ENCODE results near the gene SLC6A4.

SLC6A4 gene

DNA sequence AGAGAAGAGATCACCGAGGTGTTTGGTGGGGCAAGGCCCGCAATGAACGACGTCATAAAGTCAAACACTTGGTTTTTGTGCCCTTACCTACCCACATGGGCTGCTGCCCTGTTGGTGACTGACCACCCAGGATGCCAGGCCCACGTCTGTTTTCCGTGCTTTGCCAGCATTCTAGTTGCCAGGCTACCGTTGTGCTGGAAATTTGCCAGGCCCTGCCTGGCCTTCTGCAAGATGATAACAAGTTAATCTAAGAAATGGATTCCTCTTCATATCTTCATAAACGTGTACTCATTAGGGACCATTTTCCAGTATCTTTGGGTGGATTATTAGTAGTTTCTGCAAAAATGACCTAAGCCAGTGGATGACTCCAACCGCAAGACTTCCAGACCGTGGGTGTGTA lies 35.4 kb downstream of the SLC6A4 start:
- Histone ChIP-seq H4K20me1 (ENCODE audit: insufficient read depth, low read length, poor library complexity, severe bottlenecking) (no peaks in the 10 kb centered on the region), H3K4me1 (ENCODE audit: insufficient read depth, low read length, poor library complexity, severe bottlenecking) (no peaks in the 10 kb centered on the region), H3K4me2 (ENCODE audit: low read depth, low read length, poor library complexity, severe bottlenecking) (no peak overlapping the region), H3F3A (ENCODE audit: low read depth) (no peaks in the 10 kb centered on the region), H3K79me2 (ENCODE audit: insufficient read depth, low read length) (no peaks in the 10 kb centered on the region), H3K9me2 (replicated peaks; ENCODE audit: low read depth, low read length) (no peaks in the 10 kb centered on the region), H3K4me3 (ENCODE audit: low read length, poor library complexity, severe bottlenecking) (no peak overlapping the region), H3K9me3 (ENCODE audit: insufficient read depth, low read depth, low read length) (no peaks in the 10 kb centered on the region), H3K36me3 (ENCODE audit: insufficient read depth, low read length) (no peaks in the 10 kb centered on the region), H3K9ac (ENCODE audit: low read depth, low read length, poor library complexity, severe bottlenecking) (no peak overlapping the region), H3K27me3 (ENCODE audit: insufficient read depth, low read length, poor library complexity, severe bottlenecking) (no peaks in the 10 kb centered on the region), H2AFZ (ENCODE audit: low read length) (no peak overlapping the region)
- TF ChIP-seq, protein P1, sequence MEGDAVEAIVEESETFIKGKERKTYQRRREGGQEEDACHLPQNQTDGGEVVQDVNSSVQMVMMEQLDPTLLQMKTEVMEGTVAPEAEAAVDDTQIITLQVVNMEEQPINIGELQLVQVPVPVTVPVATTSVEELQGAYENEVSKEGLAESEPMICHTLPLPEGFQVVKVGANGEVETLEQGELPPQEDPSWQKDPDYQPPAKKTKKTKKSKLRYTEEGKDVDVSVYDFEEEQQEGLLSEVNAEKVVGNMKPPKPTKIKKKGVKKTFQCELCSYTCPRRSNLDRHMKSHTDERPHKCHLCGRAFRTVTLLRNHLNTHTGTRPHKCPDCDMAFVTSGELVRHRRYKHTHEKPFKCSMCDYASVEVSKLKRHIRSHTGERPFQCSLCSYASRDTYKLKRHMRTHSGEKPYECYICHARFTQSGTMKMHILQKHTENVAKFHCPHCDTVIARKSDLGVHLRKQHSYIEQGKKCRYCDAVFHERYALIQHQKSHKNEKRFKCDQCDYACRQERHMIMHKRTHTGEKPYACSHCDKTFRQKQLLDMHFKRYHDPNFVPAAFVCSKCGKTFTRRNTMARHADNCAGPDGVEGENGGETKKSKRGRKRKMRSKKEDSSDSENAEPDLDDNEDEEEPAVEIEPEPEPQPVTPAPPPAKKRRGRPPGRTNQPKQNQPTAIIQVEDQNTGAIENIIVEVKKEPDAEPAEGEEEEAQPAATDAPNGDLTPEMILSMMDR (conservative IDR thresholded peaks at IDR 0.05; ENCODE audit: low read length) = no peak
- no peak for TF ChIP-seq EZH2phosphoT487 (IDR thresholded peaks at IDR 0.05; ENCODE audit: borderline replicate concordance)

DNA sequence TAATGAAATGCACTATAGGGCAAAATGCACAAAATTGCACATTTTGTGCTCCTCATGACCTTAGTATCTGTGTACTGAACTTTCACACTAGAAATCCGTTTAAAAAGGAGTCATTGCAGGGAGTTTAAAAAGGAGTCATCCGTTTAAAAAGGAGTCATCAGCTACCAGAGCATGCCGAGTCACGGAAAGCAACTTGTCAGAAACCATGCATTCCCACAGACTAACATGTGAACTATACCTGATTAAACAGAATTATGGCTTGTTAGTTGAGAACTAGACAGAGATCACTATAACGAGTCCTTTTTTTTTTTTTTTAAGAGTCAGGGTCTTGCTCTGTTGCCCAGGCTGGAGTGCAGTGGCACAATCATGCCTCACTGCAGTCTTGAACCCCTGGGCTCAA lies 35.9 kb downstream of the SLC6A4 start:
- H3K4me1 ChIP-seq (ENCODE audit: insufficient read depth, low read length, poor library complexity, severe bottlenecking) = no peaks in the 10 kb centered on the region
- TF ChIP-seq, protein P1 (conservative IDR thresholded peaks at IDR 0.05; ENCODE audit: low read length) = no peak
- TF ChIP-seq EZH2phosphoT487 (IDR thresholded peaks at IDR 0.05; ENCODE audit: borderline replicate concordance) = no peak
- H2AFZ ChIP-seq (ENCODE audit: low read length) = no peak overlapping the region
- H3K4me2 ChIP-seq (ENCODE audit: low read depth, low read length, poor library complexity, severe bottlenecking) = no peak overlapping the region
- H3K27me3 ChIP-seq (ENCODE audit: insufficient read depth, low read length, poor library complexity, severe bottlenecking) = no peaks in the 10 kb centered on the region
- no peak overlapping the region for H3K4me3 ChIP-seq (ENCODE audit: low read length, poor library complexity, severe bottlenecking)
- H3K79me2 ChIP-seq (ENCODE audit: insufficient read depth, low read length) = no peaks in the 10 kb centered on the region
- no peaks in the 10 kb centered on the region for H3K36me3 ChIP-seq (ENCODE audit: insufficient read depth, low read length)
- no peaks in the 10 kb centered on the region for H4K20me1 ChIP-seq (ENCODE audit: insufficient read depth, low read length, poor library complexity, severe bottlenecking)
- H3K9ac ChIP-seq (ENCODE audit: low read depth, low read length, poor library complexity, severe bottlenecking) = no peak overlapping the region
- H3K9me2 ChIP-seq (replicated peaks; ENCODE audit: low read depth, low read length) = no peaks in the 10 kb centered on the region
- no peaks in the 10 kb centered on the region for H3K9me3 ChIP-seq (ENCODE audit: insufficient read depth, low read depth, low read length)
- no peaks in the 10 kb centered on the region for H3F3A ChIP-seq (ENCODE audit: low read depth)

DNA sequence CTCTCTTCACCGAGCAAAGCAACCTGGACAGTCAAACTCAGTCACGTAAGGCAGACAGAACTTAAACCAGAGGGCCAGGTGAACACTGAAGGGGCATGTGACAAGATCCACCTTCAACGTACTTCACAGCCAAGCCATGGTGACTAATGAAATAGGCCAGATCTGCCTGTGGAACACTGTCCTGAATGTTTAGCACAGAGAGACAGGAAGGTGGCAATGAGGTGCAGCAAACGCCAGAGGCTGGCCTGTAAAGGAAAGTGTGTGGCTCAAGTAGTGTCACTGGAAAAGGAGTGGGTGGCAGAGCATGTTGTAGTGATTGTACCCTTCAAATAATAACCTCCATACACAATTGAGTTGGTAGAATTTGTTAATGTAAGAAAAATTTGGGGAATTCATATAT lies 38.1 kb downstream of the SLC6A4 start:
- H3K79me2 ChIP-seq (ENCODE audit: insufficient read depth, low read length) = no peaks in the 10 kb centered on the region
- no peaks in the 10 kb centered on the region for H3K4me1 ChIP-seq (ENCODE audit: insufficient read depth, low read length, poor library complexity, severe bottlenecking)
- H3K36me3 ChIP-seq (ENCODE audit: insufficient read depth, low read length) = no peaks in the 10 kb centered on the region
- no peak overlapping the region for H2AFZ ChIP-seq (ENCODE audit: low read length)
- H3K27me3 ChIP-seq (ENCODE audit: insufficient read depth, low read length, poor library complexity, severe bottlenecking) = no peaks in the 10 kb centered on the region
- H3K9ac ChIP-seq (ENCODE audit: low read depth, low read length, poor library complexity, severe bottlenecking) = no peak overlapping the region
- no peaks in the 10 kb centered on the region for H3F3A ChIP-seq (ENCODE audit: low read depth)
- H3K4me2 ChIP-seq (ENCODE audit: low read depth, low read length, poor library complexity, severe bottlenecking) = no peak overlapping the region
- H3K9me3 ChIP-seq (ENCODE audit: insufficient read depth, low read depth, low read length) = no peaks in the 10 kb centered on the region
- TF ChIP-seq, protein P1 (conservative IDR thresholded peaks at IDR 0.05; ENCODE audit: low read length) = no peak
- no peak for TF ChIP-seq EZH2phosphoT487 (IDR thresholded peaks at IDR 0.05; ENCODE audit: borderline replicate concordance)
- H3K4me3 ChIP-seq (ENCODE audit: low read length, poor library complexity, severe bottlenecking) = no peak overlapping the region
- H4K20me1 ChIP-seq (ENCODE audit: insufficient read depth, low read length, poor library complexity, severe bottlenecking) = no peaks in the 10 kb centered on the region
- no peaks in the 10 kb centered on the region for H3K9me2 ChIP-seq (replicated peaks; ENCODE audit: low read depth, low read length)
